CD4-positive, CD25-positive, alpha-beta regulatory T cell (primary cell): ENCODE results near the gene SLC6A19. TPM values are rescaled to one million over a fixed set of nuclear protein-coding genes. Genes with fewer than 3 reads are reported as not detected.
"Not testable (repeated sequence)": the region's sequence is repeated elsewhere in the genome, so short reads cannot be mapped to it uniquely, and the experiment has no call there.

Source experiments
- ATAC-seq, 2 donors: fragments of 150-1000 bp; cut with Tn5 transposase; one replicate each; pipeline ENCODE4 v1.10.0; 2021; ENCODE audit warnings: low read depth in 2 of 2, moderate number of reproducible peaks in 2 of 2, moderate library complexity in 1 of 2
- DNase-seq, 3 donors: peaks; one replicate each; pipeline versions ENCODE4 v3.0.0 to v3.0.0-alpha.2; 2012 to 2022; ENCODE audit warnings: mixed read lengths in 1 of 3
- H3K27ac ChIP-seq: one replicate; pipeline ENCODE4 v1.7.0; 2013; ENCODE audit warnings: mild to moderate bottlenecking, low read length; ENCODE audit not compliant: insufficient read depth, poor library complexity, severe bottlenecking
- H3K27me3 ChIP-seq: one replicate; pipeline ENCODE4 v1.7.0; 2013; ENCODE audit warnings: low read length; ENCODE audit not compliant: control insufficient read depth, insufficient read depth
- H3K36me3 ChIP-seq: one replicate; pipeline ENCODE4 v1.7.0; 2013; ENCODE audit warnings: mild to moderate bottlenecking, low read length, moderate library complexity; ENCODE audit not compliant: control insufficient read depth, insufficient read depth
- H3K4me1 ChIP-seq: 2 replicates; pipeline ENCODE4 v1.7.0; 2013; ENCODE audit warnings: mild to moderate bottlenecking, low read length; ENCODE audit not compliant: insufficient read depth, control insufficient read depth, poor library complexity, severe bottlenecking
- H3K4me3 ChIP-seq: one replicate; pipeline ENCODE4 v1.7.0; 2013; ENCODE audit warnings: low read depth, mild to moderate bottlenecking, low read length, moderate library complexity
- H3K9me3 ChIP-seq, 2 experiments: 1 replicate in 1 of 2; 2 replicates in 1 of 2; pipeline ENCODE4 v1.7.0; 2013; ENCODE audit warnings: low read length in 2 of 2, mild to moderate bottlenecking in 1 of 2, moderate library complexity in 1 of 2; ENCODE audit not compliant: control insufficient read depth in 2 of 2
- H3K27ac Mint-ChIP-seq, 3 donors: one replicate each; pipeline ENCODE4 v1.8.0; 2020 to 2022; ENCODE audit warnings: mild to moderate bottlenecking in 3 of 3, mixed read lengths in 3 of 3, moderate library complexity in 2 of 3
- H3K27me3 Mint-ChIP-seq: one replicate; pipeline ENCODE4 v1.8.0; 2022; ENCODE audit warnings: mild to moderate bottlenecking, mixed read lengths
- H3K36me3 Mint-ChIP-seq: one replicate; pipeline ENCODE4 v1.8.0; 2020; ENCODE audit warnings: mixed read lengths
- H3K4me1 Mint-ChIP-seq, 4 donors: one replicate each; pipeline ENCODE4 v1.8.0; 2020 to 2022; ENCODE audit warnings: mixed read lengths in 4 of 4, mild to moderate bottlenecking in 1 of 4
- H3K4me3 Mint-ChIP-seq, 4 donors: one replicate each; pipeline ENCODE4 v1.8.0; 2020 to 2022; ENCODE audit warnings: mild to moderate bottlenecking in 4 of 4, mixed read lengths in 4 of 4, moderate library complexity in 3 of 4
- H3K9me3 Mint-ChIP-seq, 7 donors: one replicate each; pipeline ENCODE4 v1.8.0; 2020 to 2022; ENCODE audit warnings: mixed read lengths in 7 of 7, mild to moderate bottlenecking in 3 of 7, moderate library complexity in 2 of 7
- polyA plus RNA-seq, 4 donors: library from polyadenylated mRNA; unstranded; fragments of 300-500 nt; fragmentation: Illumina TruSeq; gene quantifications; one replicate each; pipeline ENCODE4 v1.2.3, GENCODE V29; 2021
- total RNA-seq: library from RNA; stranded (reverse); gene quantifications from one replicate; pipeline ENCODE4 v1.2.3, GENCODE V29; 2022

SLC6A19 gene
- total and polyA plus RNA-seq, 5 donors from 2014 or later = not detected

DNA sequence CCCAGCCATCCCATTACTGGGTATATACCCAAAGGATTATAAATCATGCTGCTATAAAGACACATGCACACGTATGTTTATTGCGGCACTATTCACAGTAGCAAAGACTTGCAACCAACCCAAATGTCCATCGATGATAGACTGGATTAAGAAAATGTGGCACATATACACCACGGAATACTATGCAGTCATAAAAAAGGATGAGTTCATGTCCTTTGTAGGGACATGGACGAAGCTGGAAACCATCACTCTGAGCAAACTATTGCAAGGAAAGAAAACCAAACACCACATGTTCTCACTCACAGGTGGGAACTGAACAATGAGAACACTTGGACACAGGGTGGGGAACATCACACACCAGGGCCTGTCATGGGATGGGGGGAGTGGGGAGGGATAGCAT is 66.1 kb downstream of the SLC6A19 start:
- peaks cover 0 to 11% (median 6%) of the 10 kb centered on the region in 4 donors for H3K4me1 Mint-ChIP-seq
- not testable (repeated sequence) for H3K27ac ChIP-seq, H3K27ac Mint-ChIP-seq, H3K36me3 Mint-ChIP-seq, H3K4me3 Mint-ChIP-seq, H3K9me3 ChIP-seq, H3K27me3 Mint-ChIP-seq, H3K4me1 ChIP-seq, H3K36me3 ChIP-seq, H3K4me3 ChIP-seq, H3K27me3 ChIP-seq, ATAC-seq, H3K9me3 Mint-ChIP-seq, DNase-seq

DNA sequence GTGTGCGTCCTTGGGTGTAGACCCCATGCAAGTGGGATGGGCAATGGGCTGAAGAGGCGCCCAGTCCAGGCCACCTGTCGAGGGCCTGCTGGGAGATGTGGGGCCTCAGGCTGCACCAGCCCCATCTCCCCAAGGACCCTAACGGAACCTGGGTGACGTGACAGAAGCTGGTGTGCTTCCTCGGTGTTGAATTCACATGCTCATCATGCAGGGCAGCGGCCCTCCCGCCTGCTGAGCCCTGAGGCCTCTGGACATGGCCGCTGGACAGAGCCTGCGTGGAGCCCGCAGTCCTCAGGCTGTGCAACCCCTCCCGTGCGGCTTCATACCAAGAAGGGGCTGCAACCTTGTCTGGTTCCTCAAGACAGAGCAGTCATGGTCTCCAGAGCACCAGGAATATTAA is 66.7 kb downstream of the SLC6A19 start:
- Histone ChIP-seq H3K4me3 (no peak overlapping the region), H3K27me3 (no peaks in the 10 kb centered on the region), H3K9me3 (no peaks in the 10 kb centered on the region), H3K36me3 (no peaks in the 10 kb centered on the region), H3K27ac (no peak overlapping the region), H3K4me1 (peaks cover 6% of the 10 kb centered on the region)
- ATAC-seq (no peak), DNase-seq (no peak)
- no peak overlapping the region for H3K4me3 Mint-ChIP-seq
- H3K4me1 Mint-ChIP-seq = peaks cover 0 to 11% (median 6%) of the 10 kb centered on the region in 4 donors
- H3K27ac Mint-ChIP-seq = no peak overlapping the region
- H3K36me3 Mint-ChIP-seq = no peaks in the 10 kb centered on the region
- H3K27me3 Mint-ChIP-seq = no peaks in the 10 kb centered on the region
- H3K9me3 Mint-ChIP-seq = no peaks in the 10 kb centered on the region

DNA sequence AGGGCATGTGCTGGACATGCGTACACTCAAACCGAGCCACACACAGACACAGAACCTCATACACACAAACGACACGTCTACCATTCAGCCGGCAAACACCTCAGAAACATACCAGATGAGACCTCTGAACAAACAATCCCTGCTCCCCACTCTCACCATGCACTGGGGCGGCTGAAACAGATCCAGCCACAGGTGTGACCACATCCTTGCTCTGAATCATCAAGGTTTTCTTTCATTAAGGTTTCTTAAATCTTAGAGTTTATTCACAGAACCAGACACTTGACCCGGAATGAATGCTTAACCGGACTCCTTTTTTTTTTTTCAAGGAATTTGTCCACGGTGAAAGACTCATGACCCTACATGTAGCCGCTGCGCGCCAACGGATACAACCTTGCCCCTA is 67.3 kb downstream of the SLC6A19 start:
- Histone ChIP-seq H3K27ac (no peak overlapping the region), H3K27me3 (no peaks in the 10 kb centered on the region), H3K4me3 (no peak overlapping the region), H3K4me1 (peaks cover 6% of the 10 kb centered on the region), H3K9me3 (no peaks in the 10 kb centered on the region), H3K36me3 (no peaks in the 10 kb centered on the region)
- Mint-ChIP-seq H3K4me1 (peaks cover 0 to 11% (median 6%) of the 10 kb centered on the region in 4 donors), H3K27me3 (no peaks in the 10 kb centered on the region), H3K4me3 (no peak overlapping the region), H3K36me3 (no peaks in the 10 kb centered on the region), H3K27ac (no peak overlapping the region), H3K9me3 (no peaks in the 10 kb centered on the region)
- DNase-seq (peak in 2 of 3 donors; percentile 21 to 59), ATAC-seq (peak; percentile 73 to 74)

DNA sequence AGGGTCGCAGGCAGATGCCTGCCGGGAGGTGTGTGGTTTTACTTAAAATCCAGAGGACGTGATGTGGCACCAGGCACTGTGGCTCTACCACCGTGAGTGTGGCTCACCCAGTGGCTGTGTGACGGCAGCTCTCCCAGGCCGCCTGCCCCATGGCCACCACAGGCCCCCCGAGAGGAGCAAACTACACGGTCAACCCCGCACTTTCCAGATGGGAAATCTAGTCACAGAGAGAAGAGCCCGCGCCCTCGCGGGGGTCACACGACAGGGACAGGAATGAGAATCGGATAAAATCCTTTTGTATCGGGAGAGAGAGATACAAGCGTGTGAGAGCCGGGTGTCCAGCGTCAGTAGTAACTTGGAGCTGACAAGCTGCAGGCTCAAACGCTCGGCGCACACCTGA is 69.0 kb downstream of the SLC6A19 start:
- Mint-ChIP-seq H3K27me3 (no peaks in the 10 kb centered on the region), H3K4me3 (no peak overlapping the region), H3K4me1 (peaks cover 0 to 11% (median 6%) of the 10 kb centered on the region in 4 donors), H3K9me3 (no peaks in the 10 kb centered on the region), H3K27ac (no peak overlapping the region), H3K36me3 (no peaks in the 10 kb centered on the region)
- Histone ChIP-seq H3K27me3 (no peaks in the 10 kb centered on the region), H3K9me3 (no peaks in the 10 kb centered on the region), H3K36me3 (no peaks in the 10 kb centered on the region), H3K27ac (no peak overlapping the region), H3K4me3 (no peak overlapping the region), H3K4me1 (peaks cover 6% of the 10 kb centered on the region)
- ATAC-seq (no peak), DNase-seq (no peak)

DNA sequence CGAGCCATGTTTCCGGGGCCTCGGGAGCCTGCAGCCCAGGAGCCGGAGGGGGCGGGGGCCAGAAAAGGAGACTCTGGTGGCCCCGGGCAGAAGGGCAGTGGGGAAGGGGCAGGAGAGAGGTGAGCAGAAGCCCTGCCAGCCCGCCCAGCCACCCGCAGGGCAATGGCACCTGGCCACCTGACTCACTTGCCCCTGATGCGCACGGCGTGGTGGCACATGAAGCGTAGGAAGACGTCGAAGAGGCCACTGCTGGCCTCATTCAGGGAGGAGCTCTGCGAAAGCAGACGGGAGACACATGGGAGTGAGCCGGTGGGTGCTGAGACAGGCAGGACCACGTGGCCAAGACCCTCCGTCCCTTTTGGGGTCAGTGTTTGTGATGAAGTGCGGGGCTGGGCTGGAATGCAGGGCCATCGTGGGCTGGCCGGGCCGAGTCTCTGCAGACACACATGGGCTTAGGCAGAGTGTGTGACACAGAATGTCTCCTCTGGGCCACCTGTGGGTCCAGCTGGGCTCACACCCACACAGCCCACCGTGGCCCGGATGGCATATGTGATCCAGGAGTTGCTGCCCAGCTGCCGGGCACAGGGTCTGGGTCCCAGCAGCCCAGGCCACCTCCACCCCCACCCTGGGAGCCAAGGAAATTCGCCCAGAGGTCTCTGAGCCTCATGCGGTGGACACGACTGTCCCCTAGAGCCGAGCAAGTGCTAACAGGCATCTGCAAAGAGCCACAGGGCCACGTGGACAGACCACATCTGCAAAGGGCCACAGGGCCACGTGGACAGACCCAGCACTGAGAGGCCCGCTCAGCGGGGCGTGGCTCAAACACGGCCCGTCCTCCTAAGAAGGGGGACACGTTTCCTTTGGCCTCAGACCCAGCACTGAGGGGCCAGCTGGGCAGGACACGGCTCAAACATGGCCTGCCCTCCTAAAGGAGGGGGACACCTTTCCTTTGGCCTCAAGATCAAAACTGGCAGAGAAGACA is 69.8 kb downstream of the SLC6A19 start:
- no peaks in the 10 kb centered on the region for H3K27me3 ChIP-seq
- Mint-ChIP-seq H3K4me3 (no peak overlapping the region), H3K27me3 (no peaks in the 10 kb centered on the region), H3K4me1 (peaks cover 0 to 11% (median 6%) of the 10 kb centered on the region in 4 donors), H3K36me3 (no peaks in the 10 kb centered on the region), H3K27ac (no peak overlapping the region), H3K9me3 (no peaks in the 10 kb centered on the region)
- H3K4me1 ChIP-seq = peaks cover 6% of the 10 kb centered on the region
- H3K36me3 ChIP-seq = no peaks in the 10 kb centered on the region
- DNase-seq = no peak
- no peak overlapping the region for H3K4me3 ChIP-seq
- no peak for ATAC-seq
- no peaks in the 10 kb centered on the region for H3K9me3 ChIP-seq
- H3K27ac ChIP-seq = no peak overlapping the region

DNA sequence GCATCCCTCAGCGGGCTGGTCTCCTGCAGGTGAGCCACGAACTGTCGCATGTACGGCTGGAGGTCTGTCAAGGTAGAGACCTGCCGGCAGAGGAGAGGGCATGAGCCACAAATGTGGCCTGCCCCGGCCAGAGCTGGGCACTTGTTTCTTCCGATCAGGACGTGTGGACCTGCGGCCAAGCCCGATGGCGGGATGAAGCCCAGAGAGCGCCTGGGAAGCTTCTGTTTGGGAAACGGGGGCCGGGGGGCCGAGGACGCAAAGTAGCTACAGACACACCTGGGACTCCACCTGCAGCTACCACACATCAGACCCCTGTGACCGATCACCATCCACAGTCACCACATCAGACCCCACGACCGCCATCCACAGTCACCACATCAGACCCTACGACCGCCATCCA is 70.8 kb downstream of the SLC6A19 start:
- H3K36me3 Mint-ChIP-seq = no peaks in the 10 kb centered on the region
- no peak for ATAC-seq

DNA sequence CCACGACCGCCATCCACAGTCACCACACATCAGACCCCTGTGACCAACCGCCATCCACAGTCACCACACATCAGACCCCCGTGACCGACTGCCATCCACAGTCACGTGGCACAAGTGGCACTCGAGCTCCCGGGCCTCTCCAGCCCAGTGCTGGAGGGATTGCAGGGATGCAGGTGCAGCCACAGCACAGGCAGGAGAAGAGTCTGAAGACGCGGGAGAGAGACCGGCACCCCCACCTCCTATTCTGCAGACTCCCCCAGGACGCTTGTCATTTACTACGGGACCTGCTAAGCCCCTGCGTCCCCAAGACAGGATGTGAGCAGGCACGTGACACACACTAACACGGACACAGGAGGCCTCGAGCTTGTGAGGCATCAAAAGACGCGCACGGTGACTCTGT is 72.3 kb downstream of the SLC6A19 start:
- Histone ChIP-seq H3K4me3 (no peak overlapping the region), H3K4me1 (no peaks in the 10 kb centered on the region), H3K27me3 (no peaks in the 10 kb centered on the region), H3K27ac (no peak overlapping the region), H3K9me3 (no peaks in the 10 kb centered on the region), H3K36me3 (no peaks in the 10 kb centered on the region)
- Mint-ChIP-seq H3K27me3 (no peaks in the 10 kb centered on the region), H3K4me1 (peaks cover 0 to 6% (median 2%) of the 10 kb centered on the region in 4 donors), H3K36me3 (no peaks in the 10 kb centered on the region), H3K27ac (no peak overlapping the region), H3K9me3 (no peaks in the 10 kb centered on the region), H3K4me3 (no peak overlapping the region)
- DNase-seq (no peak), ATAC-seq (no peak)

More for the DNA sequence above, 70.8 kb downstream of the SLC6A19 start:
- Histone ChIP-seq H3K27ac (no peak overlapping the region), H3K36me3 (no peaks in the 10 kb centered on the region), H3K27me3 (no peaks in the 10 kb centered on the region), H3K4me3 (no peak overlapping the region), H3K4me1 (peaks cover 6% of the 10 kb centered on the region), H3K9me3 (no peaks in the 10 kb centered on the region)
- Mint-ChIP-seq H3K27me3 (no peaks in the 10 kb centered on the region), H3K27ac (no peak overlapping the region), H3K4me3 (no peak overlapping the region), H3K4me1 (peaks cover 0 to 11% (median 6%) of the 10 kb centered on the region in 4 donors), H3K9me3 (no peaks in the 10 kb centered on the region)
- no peak for DNase-seq

DNA sequence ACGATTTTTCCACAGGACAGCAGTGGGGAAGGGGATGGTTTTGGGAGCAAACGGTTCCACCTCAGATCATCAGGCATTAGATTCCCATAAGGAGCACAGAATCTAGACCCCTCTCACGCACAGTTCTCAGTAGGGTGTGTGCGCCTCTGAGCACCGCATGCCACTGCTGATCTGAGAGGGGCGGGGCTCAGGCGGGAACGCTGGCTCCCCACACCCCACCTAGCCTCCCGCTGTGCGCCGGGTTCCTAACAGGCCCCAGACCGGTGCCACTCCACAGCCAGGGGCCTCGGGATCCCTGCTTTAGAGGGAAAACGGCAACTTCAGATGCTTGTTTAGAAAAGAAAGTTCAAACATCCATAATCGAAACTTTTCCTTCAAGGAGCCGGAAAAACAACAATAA is 73.1 kb downstream of the SLC6A19 start:
- H3K27ac Mint-ChIP-seq = no peak overlapping the region
- Histone ChIP-seq H3K9me3 (no peaks in the 10 kb centered on the region), H3K4me3 (no peak overlapping the region), H3K27ac (no peak overlapping the region), H3K36me3 (no peaks in the 10 kb centered on the region), H3K4me1 (no peaks in the 10 kb centered on the region), H3K27me3 (no peaks in the 10 kb centered on the region)
- H3K4me3 Mint-ChIP-seq = no peak overlapping the region
- no peaks in the 10 kb centered on the region for H3K4me1 Mint-ChIP-seq
- DNase-seq = no peak
- no peaks in the 10 kb centered on the region for H3K36me3 Mint-ChIP-seq
- no peaks in the 10 kb centered on the region for H3K27me3 Mint-ChIP-seq
- no peaks in the 10 kb centered on the region for H3K9me3 Mint-ChIP-seq
- ATAC-seq = no peak
